PC-9 (cell line): ENCODE measurements around the gene DAPK1. TPM values are rescaled to one million over a fixed set of nuclear protein-coding genes. Genes with fewer than 3 reads are reported as not detected.

Experiments
- BruUV-seq: library from RNA; stranded (reverse); fragments of 400-500 nt; replicated peaks from 2 replicates; lab custom pipeline; 2021; lab: Mats Ljungman, UMichigan
- CTCF ChIA-PET: fragments of 300-600 bp; sonication (Branson Sonifier 250); formaldehyde crosslinking; loops from one replicate; lab custom pipeline; 2022; ENCODE audit warnings: antibody characterized with exemption; lab: Charles Lee
- POLR2A ChIA-PET: fragments of 300-600 bp; sonication (Branson Sonifier 250); formaldehyde crosslinking; loops from one replicate; lab custom pipeline; 2022; ENCODE audit warnings: antibody characterized with exemption; ENCODE audit not compliant: unreplicated experiment; lab: Charles Lee
- DNase-seq, 2 experiments: peaks; one replicate each; pipeline versions ENCODE4 v3.0.0 to v3.0.0-alpha.2; 2015 to 2022; ENCODE audit warnings: mixed read lengths in 1 of 2
- H2AFZ ChIP-seq: fragments of 200-600 bp; sonication (generic); 2 replicates; pipeline ENCODE4 v1.8.1; 2017; ENCODE audit warnings: antibody characterized with exemption
- H3F3A ChIP-seq: fragments of 200-600 bp; sonication (generic); 2 replicates; pipeline ENCODE4 v1.8.1; 2017; ENCODE audit warnings: antibody characterized with exemption, mild to moderate bottlenecking, low read depth; ENCODE audit not compliant: insufficient read depth
- H3K27ac ChIP-seq: fragments of 200-600 bp; sonication (generic); 2 replicates; pipeline ENCODE4 v1.6.1; 2016; ENCODE audit warnings: mixed run types
- H3K27me3 ChIP-seq: fragments of 200-600 bp; sonication (generic); 2 replicates; pipeline ENCODE4 v1.6.1; 2016; ENCODE audit warnings: low read depth, mixed run types; ENCODE audit not compliant: insufficient read depth
- H3K36me3 ChIP-seq: fragments of 200-600 bp; sonication (generic); 2 replicates; pipeline ENCODE4 v1.6.1; 2016; ENCODE audit warnings: low read depth, mixed run types
- H3K4me1 ChIP-seq: fragments of 200-600 bp; sonication (generic); replicated peaks from 2 replicates; pipeline ENCODE4 v1.6.1; 2016; ENCODE audit warnings: mixed run types; ENCODE audit not compliant: insufficient read depth
- H3K4me2 ChIP-seq: fragments of 200-600 bp; sonication (generic); 2 replicates; pipeline ENCODE4 v1.6.1; 2017; ENCODE audit warnings: mixed run types
- H3K4me3 ChIP-seq: fragments of 200-600 bp; sonication (generic); 2 replicates; pipeline ENCODE4 v1.6.1; 2016; ENCODE audit warnings: mixed run types
- H3K79me2 ChIP-seq: fragments of 200-600 bp; sonication (generic); 2 replicates; pipeline ENCODE4 v1.6.1; 2017; ENCODE audit warnings: low read depth, mixed run types
- H3K9me2 ChIP-seq: fragments of 200-600 bp; sonication (generic); 2 replicates; pipeline ENCODE4 v1.8.1; 2017; ENCODE audit warnings: mild to moderate bottlenecking; ENCODE audit not compliant: insufficient read depth
- H3K9me3 ChIP-seq: fragments of 200-600 bp; sonication (generic); 2 replicates; pipeline ENCODE4 v1.8.1; 2016; ENCODE audit warnings: low read depth; ENCODE audit not compliant: insufficient read depth
- H4K20me1 ChIP-seq: fragments of 200-600 bp; sonication (generic); 2 replicates; pipeline ENCODE4 v1.8.1; 2017; ENCODE audit not compliant: insufficient read depth
- CTCF ChIP-seq: fragments of 200-600 bp; sonication (generic); conservative IDR thresholded peaks from 2 replicates; pipeline ENCODE4 v1.6.1; 2017; ENCODE audit warnings: mixed run types, antibody characterized with exemption, mild to moderate bottlenecking, moderate library complexity
- EZH2 ChIP-seq: fragments of 200-600 bp; sonication (generic); IDR thresholded peaks from 2 replicates; pipeline ENCODE4 v1.8.0; 2017; ENCODE audit warnings: antibody characterized with exemption, low read depth
- intact Hi-C: fragments of 100-400 bp; cut with micrococcal nuclease; formaldehyde crosslinking; loops from one replicate; pipeline ENCODE4 v1.10.0; 2022; ENCODE audit not compliant: unreplicated experiment
- total RNA-seq: library from RNA; stranded (reverse); gene quantifications from 2 replicates; pipeline ENCODE4 v1.2.3, GENCODE V29; 2021

The DAPK1 gene
- total RNA-seq, 1 experiment from 2014 or later, result 100 TPM

- CTCF ChIA-PET, result no interaction called here
- POLR2A ChIA-PET, result interaction anchor here (1.0 kb wide), 1 partner anchor 15 kb away, joined by 13 read pairs; no protein-coding TSS in a partner anchor
- intact Hi-C loops, result no loop called here
Measured at GRCh38 chr9:87615136-87615535, 117.5 kb downstream of the DAPK1 start.

DNA sequence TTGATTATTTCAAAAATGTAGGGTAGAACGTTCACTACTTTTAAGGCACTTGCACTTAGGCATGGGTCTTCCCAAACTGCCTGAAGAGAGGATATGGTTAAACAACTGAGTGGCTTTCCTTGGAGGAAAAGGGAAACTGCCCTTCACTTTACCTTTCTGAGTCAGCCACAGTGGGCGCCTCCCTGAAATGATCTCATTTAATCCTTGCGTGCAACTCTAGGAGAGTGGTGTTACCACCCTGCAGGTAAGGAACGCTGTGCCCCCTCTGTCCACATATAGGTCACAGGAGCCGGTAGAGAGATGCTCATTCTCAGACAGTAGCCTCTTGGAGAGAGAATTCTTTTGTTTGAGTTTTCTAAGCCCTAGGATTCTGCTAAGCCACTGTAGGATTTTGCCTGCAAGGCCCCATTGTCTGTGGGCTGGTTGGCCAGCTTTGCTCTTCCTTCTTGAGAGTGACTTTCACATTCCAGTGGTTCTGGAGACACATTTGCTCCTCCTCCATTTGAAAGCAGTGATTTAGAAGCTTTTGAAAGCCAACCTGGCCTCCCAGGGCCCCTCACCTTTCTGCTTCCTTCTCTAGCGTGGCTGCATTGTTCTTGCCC lies 118.0 kb downstream of the DAPK1 start:
- H3K4me1 ChIP-seq, result peaks cover 45% of the 10 kb centered on the region
- peak overlapping the region; percentile 20; the same call in 1 of the 2 replicates for H3K4me3 ChIP-seq
- H3K27ac ChIP-seq, result peak overlapping the region; percentile 90
- intact Hi-C loops, result no loop called here
- peak overlapping the region; percentile 62 for H3K4me2 ChIP-seq
- ChIA-PET CTCF (no interaction called here), POLR2A (interaction anchor here (1.0 kb wide), 1 partner anchor 15 kb away, joined by 13 read pairs; no protein-coding TSS in a partner anchor)
- TF ChIP-seq CTCF (no peak; the same call in 1 of the 2 replicates), EZH2 (no peak)
- no TSS peak for BruUV-seq
- H3K9me3 ChIP-seq, result no peaks in the 10 kb centered on the region
- no peaks in the 10 kb centered on the region for H3K79me2 ChIP-seq
- DNase-seq, result peak; percentile 79 to 87
- H2AFZ ChIP-seq, result no peak overlapping the region
- no peaks in the 10 kb centered on the region for H3K9me2 ChIP-seq
- H3K27me3 ChIP-seq, result no peaks in the 10 kb centered on the region
- H3K36me3 ChIP-seq, result peaks cover 7% of the 10 kb centered on the region; the same call in 1 of the 2 replicates
- H3F3A ChIP-seq, result peaks cover 23% of the 10 kb centered on the region
- no peaks in the 10 kb centered on the region for H4K20me1 ChIP-seq

More at GRCh38 chr9:87615136-87615535, 117.5 kb downstream of the DAPK1 start:
- H3K4me2 ChIP-seq, result peak overlapping the region; percentile 62
- no peaks in the 10 kb centered on the region for H4K20me1 ChIP-seq
- no peaks in the 10 kb centered on the region for H3K9me2 ChIP-seq
- H3K27ac ChIP-seq, result peak overlapping the region; percentile 90
- peaks cover 45% of the 10 kb centered on the region for H3K4me1 ChIP-seq
- H3K9me3 ChIP-seq, result no peaks in the 10 kb centered on the region
- peak in 1 of 2 experiments; percentile 15 for DNase-seq
- H2AFZ ChIP-seq, result no peak overlapping the region
- H3K36me3 ChIP-seq, result peaks cover 7% of the 10 kb centered on the region; the same call in 1 of the 2 replicates
- H3F3A ChIP-seq, result peaks cover 23% of the 10 kb centered on the region
- H3K79me2 ChIP-seq, result no peaks in the 10 kb centered on the region
- TF ChIP-seq EZH2, result no peak
- TF ChIP-seq CTCF, result no peak
- BruUV-seq, result TSS peak; percentile 88
- H3K27me3 ChIP-seq, result no peaks in the 10 kb centered on the region
- H3K4me3 ChIP-seq, result peak overlapping the region; percentile 20; the same call in 1 of the 2 replicates

DNA sequence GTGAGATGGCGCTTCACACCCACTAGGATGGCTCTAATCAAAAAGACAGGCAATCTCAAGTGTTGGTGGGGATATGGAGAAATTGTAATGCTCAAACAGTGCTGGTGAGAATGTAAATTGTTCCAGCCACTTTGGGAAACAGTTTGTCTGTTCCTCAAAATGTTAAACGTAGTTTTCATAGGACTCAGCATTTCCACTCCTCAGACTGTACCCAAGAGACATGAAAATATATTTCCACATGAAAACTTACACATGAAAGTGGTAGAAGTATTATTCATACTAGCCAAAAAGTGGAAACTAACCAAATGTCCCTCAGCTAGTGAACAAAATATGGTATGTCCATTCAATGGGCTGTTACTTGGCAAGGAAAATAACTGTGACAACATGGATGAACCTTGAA lies 120.6 kb downstream of the DAPK1 start:
- Histone ChIP-seq H3K4me3 (no peak overlapping the region), H3F3A (peaks cover 23% of the 10 kb centered on the region), H2AFZ (no peak overlapping the region), H4K20me1 (no peaks in the 10 kb centered on the region), H3K27ac (no peak overlapping the region), H3K27me3 (no peaks in the 10 kb centered on the region), H3K9me2 (no peaks in the 10 kb centered on the region), H3K36me3 (peaks cover 7% of the 10 kb centered on the region; the same call in 1 of the 2 replicates), H3K4me2 (no peak overlapping the region), H3K4me1 (peaks cover 40% of the 10 kb centered on the region), H3K79me2 (no peaks in the 10 kb centered on the region), H3K9me3 (no peaks in the 10 kb centered on the region)
- intact Hi-C loops, result no loop called here
- CTCF ChIA-PET, result no interaction called here
- TF ChIP-seq EZH2 (no peak), CTCF (no peak)
- DNase-seq, result no peak
- BruUV-seq, result no TSS peak
- POLR2A ChIA-PET, result interaction anchor here (0.5 kb wide), 1 partner anchor 13 kb away, joined by 3 read pairs; no protein-coding TSS in a partner anchor
